HepG2 (cell line): ENCODE results near the gene AKAIN1. TPM values are rescaled to one million over a fixed set of nuclear protein-coding genes. Genes with fewer than 3 reads are reported as not detected.
A peak's percentile ranks its signal among the peaks of the same experiment; 100 is the strongest.

Experiments
- ATAC-seq: fragments of 200-7000 bp; cut with Tn5 transposase; 3 replicates; pipeline ENCODE4 v1.9.1; 2020; ENCODE audit warnings: mild to moderate bottlenecking, moderate library complexity
- BruUV-seq: library from RNA; stranded (reverse); fragments of 400-500 nt; replicated peaks from 2 replicates; lab custom pipeline; 2021; lab: Mats Ljungman, UMichigan
- CTCF ChIA-PET: fragments of 300-600 bp; formaldehyde crosslinking; extraction: SDS; loops from one replicate; lab custom pipeline; 2021; ENCODE audit warnings: low total read pairs, inconsistent platforms, low intra/inter-chr PET ratio; lab: Yijun Ruan, JAX
- POLR2A ChIA-PET: fragments of 350-600 bp; sonication (Branson Sonifier 250); formaldehyde crosslinking; loops from one replicate; lab custom pipeline; 2020; ENCODE audit warnings: antibody characterized with exemption, inconsistent platforms; lab: Yijun Ruan, JAX
- DNase-seq: peaks from one replicate; pipeline ENCODE4 v3.0.0-alpha.2; 2015; ENCODE audit warnings: low spot score
- FAIRE-seq: peaks from 3 replicates; lab custom pipeline; 2011; peaks lifted over from hg19 to GRCh38; lab: Jason Lieb, UNC
- H2AFZ ChIP-seq: one replicate; pipeline ENCODE4 v1.6.1; 2011; ENCODE audit warnings: low read length, inconsistent platforms
- H3K27ac ChIP-seq: fragments of 300-600 bp; 3 replicates; pipeline ENCODE4 v1.8.0; 2011; ENCODE audit warnings: mixed run types, mild to moderate bottlenecking, mixed read lengths, low read length, inconsistent platforms; ENCODE audit not compliant: insufficient read depth; ENCODE audit errors: extremely low read length
- H3K27me3 ChIP-seq, 2 experiments: fragments of 200-600 bp in 1 of 2; 2 replicates in 1 of 2; 3 replicates in 1 of 2; pipeline versions ENCODE4 v1.6.0 to v1.8.0; 2011; ENCODE audit warnings: low read length in 2 of 2, mild to moderate bottlenecking in 2 of 2, moderate library complexity in 2 of 2, inconsistent platforms in 1 of 2; ENCODE audit not compliant: insufficient read depth in 2 of 2, control insufficient read depth in 1 of 2
- H3K36me3 ChIP-seq, 2 experiments: fragments of 200-600 bp in 1 of 2; replicated peaks in 1 of 2; 2 replicates in 1 of 2; 3 replicates in 1 of 2; pipeline versions ENCODE4 v1.5.1 to v1.8.0; 2011; ENCODE audit warnings: low read length in 2 of 2, inconsistent platforms in 1 of 2; ENCODE audit not compliant: insufficient read depth in 2 of 2, control insufficient read depth in 1 of 2
- H3K4me1 ChIP-seq: 2 replicates; pipeline ENCODE4 v1.5.1; 2012; ENCODE audit warnings: low read length, inconsistent platforms; ENCODE audit not compliant: insufficient read depth
- H3K4me2 ChIP-seq: 2 replicates; pipeline ENCODE4 v1.6.0; 2011; ENCODE audit warnings: low read depth, low read length, inconsistent platforms
- H3K4me3 ChIP-seq, 3 experiments: fragments of 200-600 bp in 1 of 3; sonication (generic), shearing (Covaris generic) in 1 of 3; replicated peaks in 1 of 3; 2 replicates each; pipeline ENCODE4 v1.5.1; 2011 to 2016; ENCODE audit warnings: low read length in 3 of 3, inconsistent platforms in 2 of 3, low read depth in 2 of 3, mild to moderate bottlenecking in 2 of 3, control low read depth in 1 of 3, mixed read lengths in 1 of 3; ENCODE audit not compliant: insufficient read depth in 1 of 3
- H3K79me2 ChIP-seq: one replicate; pipeline ENCODE4 v1.6.1; 2011; ENCODE audit warnings: low read length, inconsistent platforms; ENCODE audit not compliant: insufficient read depth
- H3K9ac ChIP-seq: 2 replicates; pipeline ENCODE4 v1.6.0; 2011; ENCODE audit warnings: mild to moderate bottlenecking, low read depth, low read length, inconsistent platforms; ENCODE audit not compliant: insufficient read depth
- H3K9me3 ChIP-seq: 2 replicates; pipeline ENCODE4 v1.5.1; 2012; ENCODE audit warnings: mild to moderate bottlenecking, low read length
- H4K20me1 ChIP-seq: 2 replicates; pipeline ENCODE4 v1.6.0; 2011; ENCODE audit warnings: inconsistent platforms, mild to moderate bottlenecking, low read length, moderate library complexity; ENCODE audit not compliant: insufficient read depth
- BORCS8-MEF2B ChIP-seq: sonication (generic); formaldehyde crosslinking; IDR thresholded peaks from 2 replicates; pipeline ENCODE4 v1.8.0; 2022; ENCODE audit warnings: mild to moderate bottlenecking, missing genetic modification reagents
- HHEX ChIP-seq: IDR thresholded peaks from 2 replicates; pipeline ENCODE4 v1.6.1; 2016; ENCODE audit warnings: control low read depth
- PAF1 ChIP-seq: IDR thresholded peaks from 2 replicates; pipeline ENCODE4 v1.6.1; 2016; ENCODE audit warnings: missing genetic modification reagents, missing compliant biosample characterization
- PTBP1 ChIP-seq: fragments of 200-400 bp; formaldehyde crosslinking; IDR thresholded peaks from 2 replicates; pipeline ENCODE4 v1.6.1; 2018; ENCODE audit warnings: low read length, low read depth; ENCODE audit not compliant: poor library complexity, severe bottlenecking
- SCMH1 ChIP-seq: sonication (generic); formaldehyde crosslinking; IDR thresholded peaks from 2 replicates; pipeline ENCODE4 v1.9.0; 2021; ENCODE audit warnings: missing genetic modification reagents, mild to moderate bottlenecking, borderline replicate concordance
- TGIF2 ChIP-seq: IDR thresholded peaks from 2 replicates; pipeline ENCODE4 v1.6.1; 2016; ENCODE audit warnings: control low read depth, missing compliant biosample characterization
- ZFAT ChIP-seq: sonication (generic); formaldehyde crosslinking; conservative IDR thresholded peaks from 2 replicates; pipeline ENCODE4 v1.8.1; 2023; ENCODE audit warnings: missing genetic modification reagents, inconsistent platforms
- WGBS: methylation state at CpG from one replicate; pipeline ENCODE4 v1.1.6; 2017; ENCODE audit warnings: low lambda C conversion rate; 5-methylcytosine and 5-hydroxymethylcytosine counted together
- in situ Hi-C: cut with HindIII; loops from 2 replicates; pipeline ENCODE4 v1.10.0; 2017; ENCODE audit warnings: low pct_unique_long_range_greater_than_20kb; ENCODE audit not compliant: extremely low pct_ligation_motif_present
- intact Hi-C: fragments of 100-400 bp; cut with micrococcal nuclease; formaldehyde crosslinking; loops from one replicate; pipeline ENCODE4 v1.10.0; 2022; ENCODE audit not compliant: unreplicated experiment
- polyA plus RNA-seq, 8 experiments: library from polyadenylated mRNA; depleted of rRNA in 3 of 8; stranded (reverse) in 7 of 8; unstranded in 1 of 8; fragments of >200 nt; fragmentation: Illumina TruSeq in 4 of 8; extraction: Trizol in 4 of 8; gene quantifications; 2 replicates each; pipeline versions ENCODE4 v1.2.1 to v1.2.3, GENCODE V29; 2011 to 2016; ENCODE audit warnings: low read depth in 4 of 8, missing spikeins in 1 of 8, mixed read lengths in 1 of 8; ENCODE audit not compliant: insufficient read depth in 1 of 8
- total RNA-seq, 5 experiments: library from RNA; depleted of rRNA; stranded (reverse); fragments of >200 nt; fragmentation: Illumina TruSeq; extraction: Trizol; gene quantifications; 2 replicates each; pipeline ENCODE4 v1.2.3, GENCODE V29; 2016; ENCODE audit warnings: low read depth in 1 of 5
- TF ChIP-seq, protein P1 (sequence below): sonication (generic); formaldehyde crosslinking; IDR thresholded peaks from 2 replicates; pipeline ENCODE4; 2020; ENCODE audit warnings: missing genetic modification reagents, mild to moderate bottlenecking, borderline replicate concordance
- TF ChIP-seq, protein P2 (sequence below): sonication (generic); formaldehyde crosslinking; IDR thresholded peaks from 2 replicates; pipeline ENCODE4 v1.5.1; 2020; ENCODE audit warnings: missing genetic modification reagents, mild to moderate bottlenecking, borderline replicate concordance
- TF ChIP-seq, protein P3 (sequence below): sonication (generic); formaldehyde crosslinking; IDR thresholded peaks from 2 replicates; pipeline ENCODE4 v1.8.0; 2022; ENCODE audit warnings: mild to moderate bottlenecking, missing genetic modification reagents, moderate library complexity
- TF ChIP-seq, protein P4 (sequence below): sonication (generic); formaldehyde crosslinking; IDR thresholded peaks from 2 replicates; pipeline ENCODE4 v1.5.1; 2020; ENCODE audit warnings: missing genetic modification reagents, mild to moderate bottlenecking, borderline replicate concordance
- TF ChIP-seq, protein P5 (sequence below): sonication (generic); formaldehyde crosslinking; IDR thresholded peaks from 2 replicates; pipeline ENCODE4 v1.8.1; 2023; ENCODE audit warnings: mild to moderate bottlenecking, missing genetic modification reagents

AKAIN1 gene
- total and polyA plus RNA-seq, 2 of the 13 experiments (the other 11 are each of a cell fraction or from before 2014, with no cell fraction given): not detected

DNA sequence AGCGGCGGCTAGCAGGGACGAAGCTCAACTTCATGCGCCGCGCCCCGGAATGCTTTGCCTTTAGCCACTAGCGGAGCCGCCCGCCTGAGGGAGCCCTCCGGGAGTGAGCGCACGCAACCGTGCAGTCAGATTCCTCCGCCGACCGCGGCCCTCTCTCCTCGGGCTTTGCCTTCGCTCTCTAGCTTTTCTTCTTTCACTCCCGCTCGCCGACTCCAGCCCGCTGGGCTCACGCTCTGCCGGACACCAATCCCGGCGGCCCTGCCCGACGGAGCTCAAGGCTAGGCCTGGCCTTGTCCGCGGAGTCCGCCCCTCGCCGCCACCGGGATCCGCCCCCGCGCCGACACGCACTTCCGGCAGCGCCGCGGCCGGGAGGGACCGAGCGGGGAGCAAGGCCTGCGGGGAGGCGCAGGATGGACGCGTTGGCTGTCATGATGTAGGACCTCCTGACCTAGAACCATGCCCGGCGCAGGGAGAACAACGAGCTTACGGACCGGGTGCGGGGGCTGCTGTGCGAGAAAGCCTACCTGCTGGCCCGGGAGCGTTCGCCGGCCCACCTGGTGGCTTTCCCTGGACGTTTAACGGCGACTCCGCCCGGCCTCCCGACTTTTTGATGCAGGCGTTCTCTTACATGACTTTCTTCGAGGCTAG is 40.8 kb upstream of the AKAIN1 start:
- no peaks in the 10 kb centered on the region for H3K27me3 ChIP-seq
- intact Hi-C loops (loop anchor here (1.0 to 5.0 kb wide), 4 partner anchors 56 to 174 kb away; no protein-coding TSS in a partner anchor), in situ Hi-C loops (loop anchor here (5.0 kb wide), 1 partner anchor 54 kb away; no protein-coding TSS in a partner anchor)
- H3K4me1 ChIP-seq: peaks cover 31% of the 10 kb centered on the region
- ATAC-seq: peak; percentile 94
- H2AFZ ChIP-seq: peak overlapping the region; percentile 43
- H3K36me3 ChIP-seq: no peaks in the 10 kb centered on the region
- no peaks in the 10 kb centered on the region; the same call in 1 of the 2 replicates for H3K9me3 ChIP-seq
- peak overlapping the region; percentile 96 for H3K4me2 ChIP-seq
- peak overlapping the region; percentile 94 for H3K9ac ChIP-seq
- BruUV-seq: no TSS peak
- 2% methylated on average over 19 of the region's 71 CpGs for WGBS
- peak overlapping the region; percentile 99 for H3K27ac ChIP-seq
- peak; percentile 82 for DNase-seq
- no peak for FAIRE-seq
- H3K4me3 ChIP-seq: peak overlapping the region; percentile 76 to 95 (median 79)
- CTCF ChIA-PET: no interaction called here
- H4K20me1 ChIP-seq: no peaks in the 10 kb centered on the region; the same call in 1 of the 2 replicates
- POLR2A ChIA-PET: interaction anchor here (0.7 to 3.2 kb wide), 12 partner anchors 8 to 1644 kb away, joined by 3 to 82 read pairs (median 4); partner anchors contain the start of gene ZBTB14
- peaks cover 30% of the 10 kb centered on the region for H3K79me2 ChIP-seq
- TF ChIP-seq, protein P1, sequence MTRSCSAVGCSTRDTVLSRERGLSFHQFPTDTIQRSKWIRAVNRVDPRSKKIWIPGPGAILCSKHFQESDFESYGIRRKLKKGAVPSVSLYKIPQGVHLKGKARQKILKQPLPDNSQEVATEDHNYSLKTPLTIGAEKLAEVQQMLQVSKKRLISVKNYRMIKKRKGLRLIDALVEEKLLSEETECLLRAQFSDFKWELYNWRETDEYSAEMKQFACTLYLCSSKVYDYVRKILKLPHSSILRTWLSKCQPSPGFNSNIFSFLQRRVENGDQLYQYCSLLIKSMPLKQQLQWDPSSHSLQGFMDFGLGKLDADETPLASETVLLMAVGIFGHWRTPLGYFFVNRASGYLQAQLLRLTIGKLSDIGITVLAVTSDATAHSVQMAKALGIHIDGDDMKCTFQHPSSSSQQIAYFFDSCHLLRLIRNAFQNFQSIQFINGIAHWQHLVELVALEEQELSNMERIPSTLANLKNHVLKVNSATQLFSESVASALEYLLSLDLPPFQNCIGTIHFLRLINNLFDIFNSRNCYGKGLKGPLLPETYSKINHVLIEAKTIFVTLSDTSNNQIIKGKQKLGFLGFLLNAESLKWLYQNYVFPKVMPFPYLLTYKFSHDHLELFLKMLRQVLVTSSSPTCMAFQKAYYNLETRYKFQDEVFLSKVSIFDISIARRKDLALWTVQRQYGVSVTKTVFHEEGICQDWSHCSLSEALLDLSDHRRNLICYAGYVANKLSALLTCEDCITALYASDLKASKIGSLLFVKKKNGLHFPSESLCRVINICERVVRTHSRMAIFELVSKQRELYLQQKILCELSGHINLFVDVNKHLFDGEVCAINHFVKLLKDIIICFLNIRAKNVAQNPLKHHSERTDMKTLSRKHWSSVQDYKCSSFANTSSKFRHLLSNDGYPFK (CRISPR knock-in tag): peak; percentile 79; the same call in 1 of the 2 replicates
- TF ChIP-seq SCMH1 (CRISPR knock-in tag): no peak
- peak; percentile 85 for TF ChIP-seq BORCS8-MEF2B (CRISPR knock-in tag)
- TF ChIP-seq, protein P2, sequence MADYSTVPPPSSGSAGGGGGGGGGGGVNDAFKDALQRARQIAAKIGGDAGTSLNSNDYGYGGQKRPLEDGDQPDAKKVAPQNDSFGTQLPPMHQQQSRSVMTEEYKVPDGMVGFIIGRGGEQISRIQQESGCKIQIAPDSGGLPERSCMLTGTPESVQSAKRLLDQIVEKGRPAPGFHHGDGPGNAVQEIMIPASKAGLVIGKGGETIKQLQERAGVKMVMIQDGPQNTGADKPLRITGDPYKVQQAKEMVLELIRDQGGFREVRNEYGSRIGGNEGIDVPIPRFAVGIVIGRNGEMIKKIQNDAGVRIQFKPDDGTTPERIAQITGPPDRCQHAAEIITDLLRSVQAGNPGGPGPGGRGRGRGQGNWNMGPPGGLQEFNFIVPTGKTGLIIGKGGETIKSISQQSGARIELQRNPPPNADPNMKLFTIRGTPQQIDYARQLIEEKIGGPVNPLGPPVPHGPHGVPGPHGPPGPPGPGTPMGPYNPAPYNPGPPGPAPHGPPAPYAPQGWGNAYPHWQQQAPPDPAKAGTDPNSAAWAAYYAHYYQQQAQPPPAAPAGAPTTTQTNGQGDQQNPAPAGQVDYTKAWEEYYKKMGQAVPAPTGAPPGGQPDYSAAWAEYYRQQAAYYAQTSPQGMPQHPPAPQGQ (CRISPR knock-in tag): no peak
- TF ChIP-seq HHEX (CRISPR knock-in tag): no peak
- TF ChIP-seq TGIF2 (CRISPR knock-in tag): 0 out of 2 replicates have a peak, but pooled peaks have one; percentile 35
- TF ChIP-seq PAF1: no peak
- peak; percentile 18; the same call in 1 of the 2 replicates for TF ChIP-seq ZFAT (CRISPR knock-in tag)
- TF ChIP-seq, protein P3, sequence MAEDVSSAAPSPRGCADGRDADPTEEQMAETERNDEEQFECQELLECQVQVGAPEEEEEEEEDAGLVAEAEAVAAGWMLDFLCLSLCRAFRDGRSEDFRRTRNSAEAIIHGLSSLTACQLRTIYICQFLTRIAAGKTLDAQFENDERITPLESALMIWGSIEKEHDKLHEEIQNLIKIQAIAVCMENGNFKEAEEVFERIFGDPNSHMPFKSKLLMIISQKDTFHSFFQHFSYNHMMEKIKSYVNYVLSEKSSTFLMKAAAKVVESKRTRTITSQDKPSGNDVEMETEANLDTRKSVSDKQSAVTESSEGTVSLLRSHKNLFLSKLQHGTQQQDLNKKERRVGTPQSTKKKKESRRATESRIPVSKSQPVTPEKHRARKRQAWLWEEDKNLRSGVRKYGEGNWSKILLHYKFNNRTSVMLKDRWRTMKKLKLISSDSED: peak; percentile 85; the same call in 1 of the 2 replicates
- TF ChIP-seq PTBP1: peak; percentile 36
- TF ChIP-seq, protein P4, sequence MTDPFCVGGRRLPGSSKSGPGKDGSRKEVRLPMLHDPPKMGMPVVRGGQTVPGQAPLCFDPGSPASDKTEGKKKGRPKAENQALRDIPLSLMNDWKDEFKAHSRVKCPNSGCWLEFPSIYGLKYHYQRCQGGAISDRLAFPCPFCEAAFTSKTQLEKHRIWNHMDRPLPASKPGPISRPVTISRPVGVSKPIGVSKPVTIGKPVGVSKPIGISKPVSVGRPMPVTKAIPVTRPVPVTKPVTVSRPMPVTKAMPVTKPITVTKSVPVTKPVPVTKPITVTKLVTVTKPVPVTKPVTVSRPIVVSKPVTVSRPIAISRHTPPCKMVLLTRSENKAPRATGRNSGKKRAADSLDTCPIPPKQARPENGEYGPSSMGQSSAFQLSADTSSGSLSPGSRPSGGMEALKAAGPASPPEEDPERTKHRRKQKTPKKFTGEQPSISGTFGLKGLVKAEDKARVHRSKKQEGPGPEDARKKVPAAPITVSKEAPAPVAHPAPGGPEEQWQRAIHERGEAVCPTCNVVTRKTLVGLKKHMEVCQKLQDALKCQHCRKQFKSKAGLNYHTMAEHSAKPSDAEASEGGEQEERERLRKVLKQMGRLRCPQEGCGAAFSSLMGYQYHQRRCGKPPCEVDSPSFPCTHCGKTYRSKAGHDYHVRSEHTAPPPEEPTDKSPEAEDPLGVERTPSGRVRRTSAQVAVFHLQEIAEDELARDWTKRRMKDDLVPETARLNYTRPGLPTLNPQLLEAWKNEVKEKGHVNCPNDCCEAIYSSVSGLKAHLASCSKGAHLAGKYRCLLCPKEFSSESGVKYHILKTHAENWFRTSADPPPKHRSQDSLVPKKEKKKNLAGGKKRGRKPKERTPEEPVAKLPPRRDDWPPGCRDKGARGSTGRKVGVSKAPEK (CRISPR knock-in tag): no peak
- TF ChIP-seq, protein P5, sequence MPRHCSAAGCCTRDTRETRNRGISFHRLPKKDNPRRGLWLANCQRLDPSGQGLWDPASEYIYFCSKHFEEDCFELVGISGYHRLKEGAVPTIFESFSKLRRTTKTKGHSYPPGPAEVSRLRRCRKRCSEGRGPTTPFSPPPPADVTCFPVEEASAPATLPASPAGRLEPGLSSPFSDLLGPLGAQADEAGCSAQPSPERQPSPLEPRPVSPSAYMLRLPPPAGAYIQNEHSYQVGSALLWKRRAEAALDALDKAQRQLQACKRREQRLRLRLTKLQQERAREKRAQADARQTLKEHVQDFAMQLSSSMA (CRISPR knock-in tag): no peak
